Measurements from ENCODE around the gene PSORS1C2.

- TF ChIP-seq EZH2 (IDR thresholded peaks at IDR 0.05) (no peak), POLR2AphosphoS5 (IDR thresholded peaks at IDR 0.05; ENCODE audit: borderline replicate concordance, low read depth, low read length) (no peak)
These were observed 24.9 kb downstream of the PSORS1C2 start for GRCh38 chr6:31113861-31114540.
